HG02763 (cell line): ENCODE results near the gene VDAC1.
"Not testable (repeated sequence)": the region's sequence is repeated elsewhere in the genome, so short reads cannot be mapped to it uniquely, and the experiment has no call there.

Source experiments
- ATAC-seq: cut with Tn5 transposase; IDR thresholded peaks from one replicate; pipeline ENCODE4 v1.9.1; 2021; ENCODE audit warnings: mild to moderate bottlenecking, moderate library complexity; ENCODE audit not compliant: unreplicated experiment

VDAC1 gene

DNA sequence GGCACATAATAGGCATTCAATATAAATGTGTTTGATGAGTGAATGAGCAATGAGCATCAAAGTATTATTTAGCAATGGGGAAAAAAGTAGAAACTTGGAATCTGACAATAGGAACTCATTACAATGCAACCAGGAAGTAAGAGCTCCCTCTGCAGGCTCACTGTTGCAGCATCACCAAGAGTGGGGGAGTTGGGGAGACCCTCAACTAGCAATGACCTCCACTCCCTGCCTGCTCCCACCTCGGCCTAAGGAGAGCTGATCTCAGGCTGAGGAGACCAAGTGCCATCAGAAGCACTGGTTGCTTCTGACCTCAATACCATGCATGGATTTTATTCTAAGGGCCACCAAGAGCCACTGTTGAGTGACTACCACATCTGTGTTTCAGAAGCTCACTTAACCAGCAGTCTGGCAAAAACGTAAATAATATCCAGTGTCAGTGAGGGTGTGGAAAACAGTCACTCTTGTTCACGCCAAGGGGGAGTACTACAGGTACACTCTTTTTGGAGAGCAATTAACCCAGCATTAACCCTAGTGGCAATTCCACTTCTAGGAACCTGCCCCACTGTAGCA is 8.0 kb downstream of the VDAC1 start:
- ATAC-seq: no peak

DNA sequence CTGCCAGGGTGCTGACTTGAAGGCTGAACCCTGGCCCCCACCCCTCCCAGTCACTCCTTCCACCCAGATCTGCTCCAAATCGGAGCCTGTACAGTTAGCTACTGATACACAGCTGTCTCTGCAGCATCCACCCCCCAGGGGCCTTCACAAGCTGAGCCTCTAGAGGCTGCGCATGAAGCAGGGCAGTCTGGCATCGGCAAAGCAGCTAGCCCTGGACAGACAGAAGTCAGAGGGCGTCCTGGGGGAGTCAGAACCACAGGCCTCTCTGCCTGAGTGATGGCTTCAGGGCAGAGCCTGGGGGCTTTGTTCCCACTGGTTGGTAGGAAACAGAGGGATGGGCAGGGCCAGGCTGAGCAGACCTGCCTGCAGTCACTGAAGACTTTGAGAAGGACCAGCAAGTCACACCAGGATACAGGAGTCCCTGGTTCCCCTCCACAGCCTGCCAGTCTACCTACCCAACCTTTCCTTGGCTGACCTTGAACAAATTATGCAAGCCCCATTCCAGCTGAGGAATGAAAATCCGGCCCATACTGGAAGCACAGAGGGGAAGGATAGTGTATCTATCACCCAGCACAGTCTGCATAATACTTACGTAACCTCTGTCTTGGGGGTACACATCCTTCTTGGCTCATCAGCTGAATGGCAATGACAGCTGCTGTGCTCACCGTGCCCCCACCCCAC is 8.8 kb downstream of the VDAC1 start:
- no peak for ATAC-seq

DNA sequence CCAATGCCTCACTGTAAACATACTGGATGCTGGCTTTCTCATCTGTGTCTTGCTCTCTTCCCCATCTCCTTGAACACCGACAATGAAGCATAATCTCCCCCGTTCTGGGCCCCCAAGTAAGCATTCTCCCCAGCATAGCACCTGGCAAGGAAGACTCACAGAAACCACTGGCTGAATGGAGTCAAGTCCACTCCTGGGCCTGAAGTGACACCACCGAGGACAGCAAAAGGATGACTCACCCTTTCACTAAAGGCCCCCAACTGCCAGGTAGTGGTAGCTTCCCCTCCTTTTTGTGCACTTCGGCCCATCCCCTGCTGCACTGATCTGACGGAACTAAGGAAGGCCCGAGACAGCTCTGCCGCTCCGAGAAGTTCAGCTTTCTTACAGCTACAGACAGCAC is 9.4 kb downstream of the VDAC1 start:
- ATAC-seq: no peak

DNA sequence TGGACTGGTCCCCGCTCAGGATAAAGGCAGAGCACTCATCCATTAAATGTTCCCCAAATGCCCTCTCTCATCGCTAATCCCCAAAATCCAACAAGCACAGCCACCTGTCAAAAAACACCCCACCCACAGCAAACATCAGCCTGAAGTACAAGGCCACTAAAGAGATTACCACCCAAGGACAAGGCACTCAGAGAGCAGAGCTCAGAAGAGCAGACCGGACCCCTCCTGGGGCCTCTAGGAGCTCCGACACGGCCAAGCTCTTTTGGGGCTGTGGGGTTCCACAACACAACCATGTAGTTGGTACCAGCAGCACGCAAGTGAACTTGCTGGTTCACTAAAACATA is 9.8 kb downstream of the VDAC1 start:
- ATAC-seq: no peak

DNA sequence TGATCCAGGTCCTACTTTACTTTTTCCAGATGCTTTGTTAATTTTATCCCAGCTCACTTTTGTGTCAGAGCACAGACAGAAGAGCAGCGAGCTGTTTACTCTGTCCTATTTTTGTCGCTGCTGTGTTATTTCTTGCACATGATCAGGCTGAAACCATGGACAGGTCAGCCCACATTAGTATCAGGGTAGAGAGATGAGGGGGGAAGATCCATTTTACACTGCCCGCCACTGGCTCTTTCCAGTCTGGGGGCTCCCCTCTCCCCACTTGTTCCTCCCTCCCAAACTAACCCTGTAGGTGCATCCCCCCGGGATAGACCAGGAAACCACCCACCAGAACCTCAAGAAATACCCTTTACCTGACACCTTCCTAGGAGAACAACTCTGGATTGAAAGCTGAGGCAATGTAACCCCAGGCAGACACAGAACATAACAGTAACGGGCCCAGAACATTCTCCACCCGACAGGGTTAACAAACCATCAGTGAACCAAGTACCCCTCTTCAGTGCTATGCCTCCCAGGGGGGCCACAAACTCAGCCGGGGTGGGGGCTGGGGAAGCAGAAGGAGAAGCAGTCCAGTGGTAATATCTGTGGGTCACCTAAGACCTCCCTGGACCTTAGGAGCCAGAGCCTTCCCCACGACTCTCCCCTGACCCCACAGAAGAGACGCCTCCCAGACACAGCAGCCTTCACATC is 10.3 kb downstream of the VDAC1 start:
- ATAC-seq: no peak

DNA sequence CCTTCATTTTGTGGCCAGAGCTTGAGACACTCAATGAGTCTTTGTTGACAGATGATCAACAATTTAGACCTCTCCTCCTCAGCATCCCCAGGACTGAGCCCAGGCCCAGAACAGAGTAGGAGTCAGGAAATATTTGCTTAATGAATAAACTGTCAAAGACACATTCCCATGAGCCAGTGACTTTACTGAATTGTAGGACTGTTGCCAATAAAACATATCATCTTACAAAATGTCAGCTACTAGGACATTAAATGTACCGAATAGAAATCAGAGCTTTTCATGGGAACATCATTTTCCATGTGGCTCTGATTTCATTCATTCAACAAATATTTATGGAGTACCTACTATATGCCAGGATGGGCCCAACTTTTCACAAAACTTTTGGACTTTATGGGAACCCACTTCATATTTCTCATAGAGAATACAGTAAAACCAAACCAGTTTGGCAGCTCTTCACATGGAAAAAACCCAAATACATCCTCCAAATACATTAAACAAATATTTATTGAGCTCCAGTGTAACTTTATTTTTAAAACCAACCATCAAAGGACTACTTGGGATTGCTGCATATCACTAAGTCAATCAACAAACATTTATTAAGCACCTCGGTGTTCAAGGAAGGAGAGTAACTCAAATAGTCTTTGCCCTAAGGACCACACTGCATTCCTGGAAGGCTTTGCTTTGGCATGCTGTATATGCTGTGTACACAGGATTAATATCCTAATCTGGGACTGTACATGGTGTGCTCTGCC is 11.4 kb downstream of the VDAC1 start:
- no peak for ATAC-seq

DNA sequence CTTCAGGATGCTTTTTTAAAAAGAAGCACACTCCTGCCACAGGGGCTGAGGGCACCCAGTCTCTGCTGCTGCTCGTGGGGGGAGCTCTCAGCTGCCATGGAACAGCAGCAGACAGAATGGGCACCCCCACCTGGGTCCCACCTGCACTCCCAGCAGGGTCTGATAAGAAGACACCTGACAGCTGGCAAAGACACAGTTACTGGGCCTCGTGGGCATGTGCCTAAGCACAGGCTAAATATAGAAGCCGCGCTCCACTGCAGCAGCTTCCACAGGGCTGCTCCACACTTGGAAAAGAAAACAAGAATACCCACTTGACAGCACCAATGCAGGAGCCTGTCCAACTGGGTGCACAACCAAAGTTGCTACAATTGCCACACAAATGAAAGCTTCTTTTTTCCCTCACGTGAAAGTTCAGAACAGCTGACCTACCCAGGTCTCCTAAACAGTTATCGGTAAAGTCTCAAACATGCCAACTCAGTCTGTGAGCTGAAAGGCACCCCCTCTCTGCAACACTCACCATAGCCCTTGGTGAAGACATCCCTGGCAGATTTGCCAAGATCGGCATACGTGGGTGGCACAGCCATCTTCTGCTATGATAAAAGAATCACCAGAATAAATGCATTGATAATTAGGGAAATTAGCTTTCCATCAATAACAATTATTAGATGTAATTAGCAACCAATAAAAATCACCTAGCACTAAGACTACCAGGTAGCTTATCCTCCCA is 12.2 kb downstream of the VDAC1 start:
- no peak for ATAC-seq

DNA sequence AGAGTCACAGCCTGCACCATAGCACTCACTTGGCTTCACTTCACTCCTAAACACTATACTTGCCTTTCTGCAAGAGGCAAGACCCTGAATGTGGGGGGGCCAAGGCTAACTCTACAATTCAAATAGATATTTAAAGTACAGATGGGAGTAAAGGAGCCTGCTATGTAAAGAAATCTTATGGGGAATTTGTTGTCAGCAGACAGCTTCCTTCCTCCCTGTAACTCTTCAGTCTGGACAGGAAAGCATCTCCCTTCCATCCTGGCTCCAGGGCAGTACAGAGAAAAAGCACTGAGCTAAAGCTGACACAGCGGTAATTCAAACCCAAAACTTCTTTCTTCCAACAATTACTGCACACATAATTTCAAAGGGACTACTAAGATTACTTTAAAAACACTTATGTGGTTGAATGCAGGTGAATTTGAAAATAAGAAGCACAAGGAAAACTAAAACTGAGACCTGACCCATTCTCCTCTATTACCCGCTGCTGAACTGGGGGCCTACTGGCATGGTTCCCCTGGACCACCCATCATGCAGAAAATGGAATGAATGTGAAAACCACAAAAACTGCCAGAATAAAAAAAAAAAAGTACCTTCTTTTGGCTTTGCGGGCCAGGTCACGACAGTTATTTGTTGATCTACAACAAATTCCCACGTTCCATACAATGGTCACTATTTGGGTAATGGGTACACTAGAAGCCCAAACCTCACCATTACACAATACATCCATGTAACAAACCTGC is 13.4 kb downstream of the VDAC1 start:
- ATAC-seq: no peak

DNA sequence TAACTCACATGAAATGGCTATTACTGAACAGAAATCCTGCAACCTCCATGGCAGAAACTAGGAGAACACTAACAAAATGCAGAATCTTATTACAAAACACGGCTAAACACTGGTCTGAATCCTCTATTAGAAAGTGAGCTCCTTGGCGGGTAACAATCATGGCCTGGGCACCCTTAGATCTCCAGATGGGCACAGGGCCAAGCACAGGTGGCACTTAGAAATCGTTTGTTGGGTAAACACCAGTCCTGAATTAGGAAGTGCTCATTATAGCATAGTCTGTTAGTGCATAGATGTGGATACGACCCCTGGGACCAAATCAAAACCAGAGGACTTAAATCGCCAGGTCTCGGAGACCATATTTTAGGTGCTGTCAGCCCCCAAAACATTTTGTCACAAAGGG is 14.4 kb downstream of the VDAC1 start:
- ATAC-seq: no peak

DNA sequence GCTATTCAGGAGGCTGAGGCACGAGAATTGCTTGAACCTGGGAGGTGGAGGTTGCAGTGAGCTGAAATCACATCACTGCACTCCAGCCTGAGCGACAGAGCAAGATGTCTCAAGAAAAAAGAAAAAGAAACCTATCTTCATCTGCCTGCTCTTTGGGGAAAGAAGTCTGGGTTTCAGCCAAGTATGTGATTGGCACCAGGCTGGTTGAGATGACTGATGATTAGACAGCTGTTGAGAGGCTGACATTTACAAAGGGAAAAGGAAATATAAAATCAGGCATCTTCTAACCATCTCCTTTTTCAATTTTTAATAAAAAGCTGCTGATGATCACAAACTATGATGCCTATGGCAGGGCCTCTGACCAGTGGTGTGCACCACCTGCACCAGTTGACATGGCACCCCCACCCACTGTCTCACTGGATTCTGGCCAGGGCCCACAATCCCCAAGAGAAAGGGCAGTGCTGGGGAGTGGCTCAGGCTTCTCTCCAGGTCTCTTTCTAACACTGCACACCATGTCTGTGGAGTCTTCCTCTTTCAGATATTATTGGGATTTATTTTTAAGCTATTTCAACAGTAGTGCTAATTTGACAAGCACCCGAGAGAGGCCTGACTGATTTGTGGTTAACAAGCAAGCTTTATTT is 19.1 kb downstream of the VDAC1 start:
- no peak for ATAC-seq

DNA sequence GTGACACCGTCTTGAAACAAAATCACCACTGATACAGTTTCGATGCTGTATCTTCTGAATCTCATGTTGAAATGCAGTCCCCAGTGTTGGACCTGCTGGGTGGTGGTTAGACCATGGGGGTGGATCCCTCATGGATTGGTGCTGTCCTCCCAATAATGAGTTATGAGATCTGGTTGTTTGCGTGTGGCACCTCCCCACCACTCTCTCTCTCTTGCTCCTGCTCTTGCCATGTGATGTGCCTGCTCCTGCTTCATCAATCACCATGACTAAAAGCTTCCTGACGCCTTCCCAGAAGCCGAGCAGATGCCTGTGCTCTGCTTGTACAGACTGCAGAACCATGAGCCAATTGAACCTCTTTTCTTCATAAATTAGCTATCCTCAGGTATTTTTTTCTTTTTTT is 21.1 kb downstream of the VDAC1 start:
- ATAC-seq: no peak

DNA sequence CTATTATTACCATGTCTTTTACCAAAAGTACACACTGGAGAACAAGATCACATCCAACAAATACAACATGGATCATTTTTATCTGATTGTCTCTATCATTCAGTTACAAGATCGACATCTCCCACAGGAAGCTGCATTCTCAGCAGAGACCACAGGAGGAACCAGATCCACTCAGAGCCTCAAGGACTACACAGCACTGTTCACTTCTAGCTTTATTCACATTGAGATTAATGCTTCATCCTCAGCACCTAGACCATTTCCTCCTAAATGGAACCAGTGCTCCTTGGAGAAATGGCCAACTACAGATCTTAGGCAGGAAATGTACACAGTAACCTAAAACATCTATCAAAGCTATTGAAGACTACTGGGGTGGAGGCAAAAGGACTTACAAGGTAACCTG is 23.1 kb downstream of the VDAC1 start:
- no peak for ATAC-seq

DNA sequence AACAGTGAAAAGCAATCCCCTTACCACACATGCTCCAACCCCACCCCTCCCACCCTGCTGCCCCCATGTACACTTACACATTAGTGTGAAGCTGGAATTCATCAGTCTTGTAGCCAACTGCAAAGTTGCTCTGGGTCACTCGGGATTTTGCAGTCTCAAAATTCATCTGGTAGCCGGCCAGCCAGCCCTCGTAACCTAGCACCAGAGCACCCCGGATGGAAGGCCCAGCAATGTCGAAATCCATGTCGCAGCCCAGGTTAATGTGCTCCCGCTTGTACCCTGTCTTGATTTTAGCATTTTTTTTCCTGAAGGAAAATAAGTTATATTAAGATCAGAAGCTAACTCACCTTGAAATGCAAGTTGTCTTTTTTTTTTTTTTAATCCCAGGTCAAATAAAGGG is 24.1 kb downstream of the VDAC1 start:
- ATAC-seq: no peak

DNA sequence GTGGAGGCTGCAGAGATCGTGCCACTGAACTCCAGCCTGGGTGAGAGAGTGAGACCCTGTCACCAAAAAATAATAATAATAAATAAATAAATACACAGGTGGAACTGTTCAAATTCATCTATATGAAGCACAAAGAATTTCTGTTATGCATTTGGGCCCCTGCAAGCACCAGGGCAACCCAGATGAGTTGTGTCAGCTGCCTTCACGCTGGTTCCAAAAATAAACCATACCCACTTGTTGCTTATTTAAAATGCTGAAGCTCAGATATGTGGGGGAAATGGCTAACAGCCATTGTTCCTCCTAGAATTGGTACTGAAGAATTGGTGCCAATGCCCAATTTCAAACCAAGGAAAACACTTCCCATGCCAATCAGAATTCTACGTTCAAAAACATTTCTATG is 25.8 kb downstream of the VDAC1 start:
- ATAC-seq: no peak

DNA sequence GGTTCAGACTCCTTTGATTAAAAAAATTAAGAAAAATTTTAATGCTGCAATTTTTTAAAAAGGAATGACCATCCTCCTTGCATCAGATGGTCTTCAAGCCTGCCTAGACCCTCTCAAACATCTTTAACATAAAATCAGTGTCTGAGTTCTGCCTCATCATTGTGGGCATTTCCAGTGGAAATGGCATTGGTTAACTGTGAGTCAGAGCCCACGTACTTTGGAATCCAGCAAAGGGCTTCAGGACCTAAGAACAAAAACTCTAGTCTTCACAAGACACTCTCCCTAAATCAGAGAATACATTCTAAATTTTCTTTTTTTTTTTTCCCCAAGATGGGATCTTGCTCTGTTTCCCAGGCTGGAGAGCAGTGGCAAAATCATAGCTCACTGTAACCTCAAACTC is 26.9 kb downstream of the VDAC1 start:
- no peak for ATAC-seq

DNA sequence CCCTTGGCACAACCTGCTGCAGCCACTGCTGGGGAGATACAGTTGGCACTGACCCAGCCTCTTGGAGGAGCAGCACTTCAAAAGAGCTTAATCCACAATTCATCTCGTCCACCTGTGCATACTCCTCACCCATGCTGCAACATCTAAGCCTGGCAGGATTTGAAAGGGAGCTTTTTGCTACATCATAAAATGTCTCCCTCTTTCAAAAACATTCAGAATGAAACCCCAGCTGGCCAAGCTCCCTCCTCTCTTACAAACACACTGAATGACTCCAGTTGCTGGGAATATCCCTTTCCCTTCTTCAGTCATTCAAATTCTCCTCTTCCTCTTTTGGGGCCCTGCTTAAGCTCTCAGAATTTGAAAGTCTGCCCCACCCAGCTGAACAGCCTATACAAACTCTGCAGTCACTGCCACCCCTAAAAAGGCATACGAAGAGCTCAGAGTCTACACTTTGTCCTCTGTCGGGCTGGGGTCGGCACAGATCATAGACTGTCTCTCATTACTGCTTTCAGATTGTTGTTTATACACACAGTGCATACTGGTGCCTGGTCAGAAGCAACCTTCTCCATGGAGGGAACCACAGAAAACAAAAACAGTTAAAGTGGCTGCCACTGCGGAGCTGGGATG is 27.5 kb downstream of the VDAC1 start:
- ATAC-seq: no peak

DNA sequence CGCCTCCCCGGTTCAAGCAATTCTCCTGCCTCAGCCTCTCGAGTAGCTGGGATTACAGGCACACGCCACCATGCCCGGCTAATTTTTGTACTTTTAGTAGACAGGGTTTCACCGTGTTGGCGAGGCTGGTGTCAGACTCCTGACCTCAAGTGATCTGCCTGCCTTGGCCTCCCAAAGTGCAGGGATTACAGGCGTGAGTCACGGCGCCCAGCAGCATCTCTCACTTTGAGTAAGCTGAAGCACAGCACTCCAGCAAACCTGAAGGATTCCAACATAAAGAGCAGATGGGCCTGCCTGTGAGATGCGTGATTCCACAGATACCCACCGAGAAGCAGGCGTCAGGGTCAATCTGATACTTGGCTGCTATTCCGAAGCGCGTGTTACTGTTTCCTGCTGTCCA is 29.2 kb downstream of the VDAC1 start:
- not testable (repeated sequence) for ATAC-seq

DNA sequence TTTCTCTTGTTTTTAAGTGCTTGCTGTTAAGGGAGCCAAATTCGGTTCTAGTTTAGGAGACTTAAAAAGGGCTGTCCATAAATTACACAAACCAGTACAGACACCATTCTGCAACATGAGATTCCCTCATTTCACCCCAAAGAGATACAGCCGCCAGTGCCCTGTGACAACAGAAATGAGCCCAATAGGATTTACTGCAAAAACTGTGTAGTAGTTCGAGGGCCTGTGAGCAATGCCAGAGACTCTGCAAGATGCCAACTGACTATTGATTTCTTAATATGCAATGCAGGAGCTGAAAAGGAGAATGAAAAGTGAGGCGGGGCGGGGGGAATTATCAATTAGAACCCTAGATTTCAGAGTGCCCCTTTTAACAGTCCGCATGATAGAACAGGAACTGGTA is 30.6 kb downstream of the VDAC1 start:
- no peak for ATAC-seq

DNA sequence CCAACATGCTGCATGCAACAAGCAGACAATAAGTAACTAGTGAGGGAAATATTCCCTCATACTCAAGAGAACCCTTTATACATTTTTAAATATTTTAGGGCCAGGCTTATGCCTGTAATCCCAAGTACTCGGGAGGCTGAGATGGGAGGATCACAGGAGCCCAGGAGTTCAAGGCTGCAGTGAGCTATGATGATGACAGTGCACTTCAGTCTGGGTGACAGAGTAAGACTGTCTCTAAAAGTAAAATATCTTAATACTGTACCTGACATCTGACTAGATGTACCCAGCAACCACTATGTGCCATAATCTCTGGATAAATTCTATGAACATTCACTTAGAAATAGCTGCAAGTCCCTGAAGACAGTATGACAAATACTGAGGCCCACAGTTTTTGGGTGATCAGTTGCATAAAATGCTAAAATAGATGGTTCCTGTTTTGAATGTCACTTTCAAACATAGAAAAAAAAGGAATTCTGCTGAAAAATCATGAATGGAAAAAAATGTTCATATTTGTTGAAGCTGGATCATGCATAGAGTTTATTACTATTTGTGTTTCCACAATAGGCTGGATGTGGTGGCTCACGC is 34.4 kb downstream of the VDAC1 start:
- ATAC-seq: no peak
